Uterus (tissue), 2 donors: Measurements from ENCODE around the gene FAM117A.

ENCODE experiments used
- CTCF ChIP-seq, 4 experiments: fragments of 200-600 bp in 2 of 4; fragments of 450-650 bp in 2 of 4; sonication (generic) in 2 of 4; IDR thresholded peaks; one replicate each; pipeline ENCODE4 v1.5.1; 2016 to 2019; ENCODE audit warnings: antibody characterized with exemption in 4 of 4, mild to moderate bottlenecking in 2 of 4, moderate library complexity in 1 of 4
- POLR2A ChIP-seq, 2 donors: fragments of 450-650 bp; IDR thresholded peaks; one replicate each; pipeline ENCODE4 v1.6.1; 2016; ENCODE audit warnings: antibody characterized with exemption in 2 of 2, mild to moderate bottlenecking in 1 of 2, moderate library complexity in 1 of 2

DNA sequence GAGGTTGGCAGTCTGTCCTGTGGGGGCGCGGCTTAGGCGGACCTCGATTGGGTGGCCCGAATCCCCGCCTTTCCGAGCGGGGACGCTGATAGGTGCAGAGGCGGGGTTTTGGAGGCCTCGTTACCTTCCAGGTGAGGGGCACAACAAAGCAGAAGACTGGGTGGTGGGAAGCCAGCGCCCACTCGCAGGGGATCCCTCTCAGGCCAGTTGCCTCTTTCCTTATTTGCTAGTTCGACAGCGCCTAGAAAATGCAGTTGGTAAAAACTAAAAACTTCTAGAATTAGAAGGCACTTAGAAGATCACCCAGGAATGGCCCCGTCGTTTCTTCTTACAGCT lies 25.3 kb upstream of the FAM117A start:
- no peak for TF ChIP-seq CTCF (IDR thresholded peaks at IDR 0.05)
- no peak for TF ChIP-seq POLR2A (IDR thresholded peaks at IDR 0.05)
